ENCODE measurements around the gene ESRRG. TPM values are rescaled to one million over a fixed set of nuclear protein-coding genes. Genes with fewer than 3 reads are reported as not detected.

The ESRRG gene
- total and polyA plus RNA-seq, 2 experiments from 2014 or later, result not detected

DNA sequence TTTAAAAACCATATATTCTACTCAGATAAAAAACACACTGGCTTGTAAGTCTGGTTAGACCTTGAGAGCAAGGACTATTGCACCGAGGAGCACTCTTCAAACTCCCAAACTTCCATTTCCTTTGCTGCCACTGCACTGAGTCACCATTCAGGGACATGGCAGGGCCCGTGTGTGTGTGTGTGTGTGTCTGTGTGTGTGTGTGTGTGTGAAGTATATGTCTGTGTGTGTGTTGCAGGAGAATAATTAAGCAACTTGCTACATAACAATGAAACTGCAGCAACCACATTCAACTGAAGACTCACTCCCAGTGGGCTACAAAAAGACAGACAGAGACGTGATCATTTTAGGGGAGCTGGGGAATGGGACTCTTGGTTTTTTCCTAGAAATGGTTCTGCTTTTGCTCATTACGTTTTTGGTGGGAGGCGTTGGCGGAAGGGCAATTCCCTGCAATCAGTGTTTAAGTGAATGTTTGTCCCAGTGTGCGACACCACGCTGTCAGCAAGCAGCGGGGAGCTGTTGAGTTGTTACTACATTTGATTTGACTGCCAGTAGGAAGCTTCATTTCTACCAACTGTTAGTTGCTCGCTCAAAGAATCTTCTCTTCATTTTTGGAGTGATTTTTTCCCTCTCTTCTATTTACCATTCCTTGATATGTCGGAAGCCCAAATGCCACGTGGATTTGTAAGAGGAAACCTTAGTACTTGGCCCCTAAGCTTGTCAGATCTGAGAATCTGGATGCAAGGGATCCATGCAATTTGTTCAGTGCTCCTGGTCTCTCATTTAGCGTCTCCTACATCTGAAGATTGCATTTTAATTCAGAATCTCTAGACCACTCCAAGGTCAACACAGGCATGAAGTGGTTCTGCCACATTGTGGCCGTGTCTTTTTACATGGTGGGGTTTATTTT, 36.1 kb downstream of the ESRRG start:
- no peak overlapping the region for H3K4me3 ChIP-seq
- no peaks in the 10 kb centered on the region for H3K9me2 ChIP-seq (ENCODE audit: insufficient read depth)
- H4K20me1 ChIP-seq (ENCODE audit: insufficient read depth), result no peaks in the 10 kb centered on the region
- H3F3A ChIP-seq (ENCODE audit: insufficient read depth), result no peaks in the 10 kb centered on the region
- no peak overlapping the region for H3K9ac ChIP-seq
- 15 to 18% methylated on average over 14 of the region's 14 CpGs for WGBS, 2 experiments (ENCODE audit: low coverage in 1 of 2, low lambda C conversion rate in 2 of 2, missing lambda C conversion rate in 2 of 2)
- in situ Hi-C loops (cut with MboI), result no loop called here
- no peaks in the 10 kb centered on the region for H3K79me2 ChIP-seq (ENCODE audit: insufficient read depth)
- no peak overlapping the region for H2AFZ ChIP-seq
- DNase-seq, result no peak
- no peak overlapping the region for H3K27ac ChIP-seq
- H3K9me3 ChIP-seq (ENCODE audit: low read depth), result no peaks in the 10 kb centered on the region
- TF ChIP-seq EZH2 (IDR thresholded peaks at IDR 0.05; ENCODE audit: insufficient read depth, poor library complexity, severe bottlenecking) (no peak), EZH2phosphoT487 (IDR thresholded peaks at IDR 0.05; ENCODE audit: insufficient read depth, low read depth) (no peak)
- H3K4me1 ChIP-seq (ENCODE audit: insufficient read depth), result no peaks in the 10 kb centered on the region
- H3K27me3 ChIP-seq (replicated peaks; ENCODE audit: insufficient read depth), result no peaks in the 10 kb centered on the region
- no peaks in the 10 kb centered on the region for H3K36me3 ChIP-seq (ENCODE audit: low read depth)
- H3K4me2 ChIP-seq (ENCODE audit: unreplicated experiment), result no peak overlapping the region

DNA sequence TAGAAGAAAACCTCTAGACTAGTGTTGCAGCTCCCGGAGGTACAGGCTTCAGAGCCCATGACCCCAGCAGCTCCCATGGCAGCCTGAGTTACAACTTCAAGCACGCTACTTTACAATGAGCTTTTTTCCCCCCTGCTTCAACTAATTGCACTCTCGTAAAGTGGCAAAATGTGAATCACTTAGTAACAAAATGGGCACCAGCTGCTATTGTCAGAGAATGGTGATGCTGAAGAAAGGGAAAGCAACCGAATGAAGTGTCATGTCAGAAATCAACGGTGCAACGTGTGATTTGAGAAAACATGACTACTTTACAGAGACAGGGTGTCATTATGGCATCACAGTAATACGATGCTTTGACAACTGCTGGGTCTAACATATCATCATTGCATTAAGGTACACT, 40.5 kb downstream of the ESRRG start:
- H3K27me3 ChIP-seq (replicated peaks; ENCODE audit: insufficient read depth), result no peaks in the 10 kb centered on the region; the same call in 1 of the 2 replicates
- no peak overlapping the region for H3K9ac ChIP-seq
- no peak for DNase-seq
- no peak overlapping the region for H3K4me3 ChIP-seq
- no peaks in the 10 kb centered on the region for H3K36me3 ChIP-seq (ENCODE audit: low read depth)
- no peaks in the 10 kb centered on the region for H3K9me3 ChIP-seq (ENCODE audit: low read depth)
- H3K4me2 ChIP-seq (ENCODE audit: unreplicated experiment), result no peak overlapping the region
- no peaks in the 10 kb centered on the region for H3K4me1 ChIP-seq (ENCODE audit: insufficient read depth)
- no peaks in the 10 kb centered on the region for H3K9me2 ChIP-seq (ENCODE audit: insufficient read depth)
- in situ Hi-C loops (cut with MboI), result no loop called here
- no peak overlapping the region for H3K27ac ChIP-seq
- TF ChIP-seq EZH2phosphoT487 (IDR thresholded peaks at IDR 0.05; ENCODE audit: insufficient read depth, low read depth) (no peak), EZH2 (IDR thresholded peaks at IDR 0.05; ENCODE audit: insufficient read depth, poor library complexity, severe bottlenecking) (no peak)
- 16 to 19% methylated on average over 7 of the region's 7 CpGs for WGBS, 2 experiments (ENCODE audit: low coverage in 1 of 2, low lambda C conversion rate in 2 of 2, missing lambda C conversion rate in 2 of 2)
- H3F3A ChIP-seq (ENCODE audit: insufficient read depth), result no peaks in the 10 kb centered on the region
- H4K20me1 ChIP-seq (ENCODE audit: insufficient read depth), result no peaks in the 10 kb centered on the region
- no peaks in the 10 kb centered on the region for H3K79me2 ChIP-seq (ENCODE audit: insufficient read depth)
- H2AFZ ChIP-seq, result no peak overlapping the region

DNA sequence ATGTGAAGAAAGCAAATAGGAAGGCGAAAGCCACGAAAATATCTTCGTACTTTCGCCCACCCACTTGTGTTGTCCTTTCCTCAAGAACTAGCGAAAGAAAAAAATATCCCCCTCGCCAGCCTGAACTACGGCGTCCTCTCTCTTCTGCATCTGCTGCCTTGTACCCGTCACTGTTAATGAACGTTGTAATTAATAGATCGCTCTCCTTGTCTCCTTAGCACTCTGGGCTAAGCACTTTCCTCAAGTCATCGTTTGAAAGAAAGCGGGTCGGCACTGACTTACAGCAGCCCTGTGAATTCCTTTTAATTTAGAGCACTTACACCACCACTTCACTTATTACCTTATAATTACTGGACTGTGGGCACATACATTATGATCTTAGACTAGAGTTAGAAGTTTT, 44.1 kb downstream of the ESRRG start:
- Histone ChIP-seq H3K27ac (no peak overlapping the region), H4K20me1 (ENCODE audit: insufficient read depth) (no peaks in the 10 kb centered on the region), H2AFZ (no peak overlapping the region), H3K79me2 (ENCODE audit: insufficient read depth) (no peaks in the 10 kb centered on the region), H3K9me2 (ENCODE audit: insufficient read depth) (no peaks in the 10 kb centered on the region), H3K9me3 (ENCODE audit: low read depth) (no peaks in the 10 kb centered on the region), H3F3A (ENCODE audit: insufficient read depth) (no peaks in the 10 kb centered on the region), H3K36me3 (ENCODE audit: low read depth) (no peaks in the 10 kb centered on the region), H3K27me3 (replicated peaks; ENCODE audit: insufficient read depth) (no peaks in the 10 kb centered on the region; the same call in 1 of the 2 replicates), H3K4me3 (no peak overlapping the region), H3K4me1 (ENCODE audit: insufficient read depth) (no peaks in the 10 kb centered on the region), H3K9ac (no peak overlapping the region), H3K4me2 (ENCODE audit: unreplicated experiment) (no peak overlapping the region)
- 36 to 41% methylated on average over 14 of the region's 14 CpGs for WGBS, 2 experiments (ENCODE audit: low coverage in 1 of 2, low lambda C conversion rate in 2 of 2, missing lambda C conversion rate in 2 of 2)
- no peak for TF ChIP-seq EZH2phosphoT487 (IDR thresholded peaks at IDR 0.05; ENCODE audit: insufficient read depth, low read depth)
- no peak for TF ChIP-seq EZH2 (IDR thresholded peaks at IDR 0.05; ENCODE audit: insufficient read depth, poor library complexity, severe bottlenecking)
- DNase-seq, result no peak
- in situ Hi-C loops (cut with MboI), result no loop called here

DNA sequence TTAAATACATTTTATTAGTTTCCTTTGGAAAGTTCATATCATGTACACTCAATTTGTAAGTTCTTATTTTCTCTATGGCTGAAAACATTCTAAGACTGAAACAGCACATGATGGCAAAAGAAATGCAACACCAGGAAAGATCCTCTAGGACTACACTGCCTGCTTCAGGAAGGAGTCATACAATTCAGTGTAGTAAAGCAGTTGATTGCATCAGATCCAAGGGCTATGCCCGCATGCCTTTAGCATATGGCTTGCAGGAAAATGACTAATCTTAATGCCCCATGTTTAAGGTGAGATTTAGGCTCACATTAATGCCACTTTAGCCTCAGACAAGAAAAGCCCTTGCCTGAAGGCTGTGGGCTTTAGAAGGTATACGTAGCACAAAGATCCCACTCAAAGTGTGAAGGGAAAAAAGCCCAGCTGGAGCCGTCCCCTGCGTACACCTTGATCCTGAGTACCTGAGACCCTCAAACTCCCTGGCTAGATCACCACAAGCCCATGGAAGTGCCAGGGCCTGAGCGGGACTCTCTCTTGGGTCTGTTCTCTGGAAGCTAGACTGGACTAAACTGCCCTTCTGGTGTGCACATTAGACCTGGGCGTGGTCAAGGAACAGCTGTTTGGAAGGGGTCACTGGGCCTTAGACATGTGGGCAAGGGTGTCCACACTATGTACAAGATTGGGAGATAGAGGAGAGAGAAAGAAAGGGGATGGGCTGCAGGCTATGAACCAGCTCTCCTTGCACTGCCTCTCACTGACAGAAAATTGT, 52.9 kb downstream of the ESRRG start:
- no peaks in the 10 kb centered on the region for H3K9me2 ChIP-seq (ENCODE audit: insufficient read depth)
- no peaks in the 10 kb centered on the region for H4K20me1 ChIP-seq (ENCODE audit: insufficient read depth)
- no peak overlapping the region for H2AFZ ChIP-seq
- no peak overlapping the region for H3K4me3 ChIP-seq
- TF ChIP-seq EZH2phosphoT487 (IDR thresholded peaks at IDR 0.05; ENCODE audit: insufficient read depth, low read depth), result no peak
- no peak for TF ChIP-seq EZH2 (IDR thresholded peaks at IDR 0.05; ENCODE audit: insufficient read depth, poor library complexity, severe bottlenecking)
- no peaks in the 10 kb centered on the region for H3K4me1 ChIP-seq (ENCODE audit: insufficient read depth)
- no peaks in the 10 kb centered on the region for H3K79me2 ChIP-seq (ENCODE audit: insufficient read depth)
- no peaks in the 10 kb centered on the region for H3F3A ChIP-seq (ENCODE audit: insufficient read depth)
- no peak overlapping the region for H3K9ac ChIP-seq
- no peak overlapping the region for H3K4me2 ChIP-seq (ENCODE audit: unreplicated experiment)
- in situ Hi-C loops (cut with MboI), result no loop called here
- WGBS, 2 experiments (ENCODE audit: low coverage in 1 of 2, low lambda C conversion rate in 2 of 2, missing lambda C conversion rate in 2 of 2), result 43 to 51% methylated on average over 6 of the region's 6 CpGs
- DNase-seq, result peak; percentile 17
- no peaks in the 10 kb centered on the region for H3K27me3 ChIP-seq (replicated peaks; ENCODE audit: insufficient read depth)
- H3K27ac ChIP-seq, result no peak overlapping the region
- H3K9me3 ChIP-seq (ENCODE audit: low read depth), result no peaks in the 10 kb centered on the region
- no peaks in the 10 kb centered on the region for H3K36me3 ChIP-seq (ENCODE audit: low read depth)

All from GM23248 (cell line).